Ishikawa (cell line): ENCODE results near the gene STX18.

Experiments
- EP300 ChIP-seq: IDR thresholded peaks from 2 replicates; pipeline ENCODE4 v1.6.1; 2012; ENCODE audit warnings: borderline replicate concordance
- RAD21 ChIP-seq: IDR thresholded peaks from 2 replicates; pipeline ENCODE4 v1.6.1; 2012; ENCODE audit warnings: low read depth
- TAF1 ChIP-seq: IDR thresholded peaks from 2 replicates; pipeline ENCODE4 v1.6.1; 2012; ENCODE audit warnings: low read depth, mild to moderate bottlenecking
- TF ChIP-seq, protein P1 (sequence below): IDR thresholded peaks from 2 replicates; pipeline ENCODE4 v1.6.1; 2012

GRCh38 chr4:4416981-4417380, 124.9 kb downstream of the STX18 start:
- TF ChIP-seq, protein P1, sequence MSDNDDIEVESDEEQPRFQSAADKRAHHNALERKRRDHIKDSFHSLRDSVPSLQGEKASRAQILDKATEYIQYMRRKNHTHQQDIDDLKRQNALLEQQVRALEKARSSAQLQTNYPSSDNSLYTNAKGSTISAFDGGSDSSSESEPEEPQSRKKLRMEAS, result no peak
- no peak for TF ChIP-seq EP300
- TF ChIP-seq RAD21, result no peak
- TF ChIP-seq TAF1, result no peak
